NCI-H748 treated with DMSO at 0.1 percent for 48 hours (cell line): ENCODE data around the gene PTPN4.

Experiments used
- DNase-seq: peaks from one replicate; lab custom pipeline; 2025; lab: John Stamatoyannopoulos, UW

PTPN4 gene

DNA sequence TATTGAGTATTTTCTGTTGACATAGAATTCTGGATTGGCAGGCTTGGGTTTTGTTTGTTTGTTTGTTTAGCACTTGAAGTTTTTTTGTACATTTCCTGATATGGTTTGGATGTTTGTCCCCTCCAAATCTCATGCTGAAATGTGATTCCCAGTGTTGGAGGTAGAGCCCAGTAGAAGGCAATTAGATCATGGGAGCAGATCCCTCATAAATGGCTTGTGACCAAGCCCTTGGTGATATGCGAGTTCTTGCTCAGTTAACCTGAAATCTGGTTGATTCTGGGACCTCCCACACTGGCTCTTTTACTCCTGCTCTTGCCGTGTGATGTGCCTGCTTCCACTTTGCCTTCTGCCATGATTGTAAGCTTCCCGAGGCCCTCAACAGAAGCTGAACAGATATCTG lies 98.0 kb downstream of the PTPN4 start:
- no peak for DNase-seq

DNA sequence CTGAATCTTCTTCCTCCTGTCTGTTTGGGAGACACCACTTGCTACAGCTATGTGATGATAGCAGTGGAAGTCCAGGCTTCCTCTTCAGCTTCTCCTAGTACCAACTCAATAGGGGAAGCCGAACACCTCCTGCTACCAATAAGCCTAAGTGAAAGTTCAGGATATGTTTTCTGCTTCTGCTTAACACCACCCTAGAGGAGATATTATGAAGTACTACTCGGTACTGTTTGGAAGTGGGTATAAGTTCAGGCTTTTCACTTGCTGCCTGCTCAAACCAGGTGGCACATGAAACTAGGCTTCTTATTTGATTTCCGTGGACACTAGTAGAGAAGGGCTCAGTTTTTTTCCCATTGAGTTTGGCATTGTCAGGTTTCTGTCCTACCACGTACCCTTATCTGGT lies 99.8 kb downstream of the PTPN4 start:
- DNase-seq, result no peak

DNA sequence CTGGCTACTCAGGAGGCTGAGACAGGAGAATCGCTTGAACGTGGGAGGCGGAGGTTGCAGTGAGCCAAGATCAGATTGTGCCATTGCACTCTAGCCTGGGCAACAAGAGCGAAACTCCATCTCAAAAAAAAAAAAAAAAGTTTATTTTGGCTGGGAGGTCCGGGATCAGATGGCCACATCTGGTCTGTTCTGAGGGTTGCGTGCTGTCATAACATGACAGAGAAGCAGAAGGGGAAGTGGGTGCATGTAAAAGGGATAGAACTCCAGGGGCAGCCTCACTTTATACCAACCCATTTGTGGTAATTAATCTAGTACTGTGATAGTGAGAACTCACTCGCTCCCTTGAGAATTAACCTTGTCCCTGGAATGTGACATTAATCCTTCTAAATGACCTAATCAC lies 101.2 kb downstream of the PTPN4 start:
- DNase-seq, result no peak

DNA sequence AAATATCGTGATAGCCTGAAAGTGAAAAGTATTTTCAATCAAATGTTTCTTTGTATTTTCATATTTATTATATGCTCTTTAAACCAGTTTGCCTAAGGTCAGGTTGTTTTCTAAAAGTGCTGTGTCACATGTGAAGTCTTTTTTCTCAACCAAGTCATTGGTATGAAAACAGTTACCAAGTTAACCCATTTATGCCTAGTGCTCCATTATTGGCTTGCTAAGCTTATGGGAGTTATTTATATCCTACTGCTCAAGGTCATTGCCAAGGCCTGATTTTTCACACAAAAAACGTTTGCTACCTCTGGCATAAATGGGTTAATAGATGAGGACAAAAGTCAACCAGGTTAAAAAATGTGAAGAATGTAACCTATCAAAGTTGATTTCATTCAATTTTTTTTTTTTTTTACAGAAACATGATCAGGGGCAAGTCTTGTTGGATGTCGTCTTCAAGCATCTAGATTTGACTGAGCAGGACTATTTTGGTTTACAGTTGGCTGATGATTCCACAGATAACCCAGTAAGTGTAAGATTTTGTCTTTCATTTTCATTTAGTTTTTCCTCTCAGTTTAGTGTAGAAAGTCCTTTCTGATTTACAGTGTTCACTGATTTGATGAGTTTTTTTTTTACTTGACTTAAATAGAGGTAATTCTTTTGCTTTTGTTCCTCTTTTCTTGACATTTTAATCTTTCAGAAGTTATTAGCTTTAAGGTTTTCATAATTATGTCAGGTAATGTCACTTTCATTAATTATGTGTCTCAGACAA lies 102.6 kb downstream of the PTPN4 start:
- no peak for DNase-seq

DNA sequence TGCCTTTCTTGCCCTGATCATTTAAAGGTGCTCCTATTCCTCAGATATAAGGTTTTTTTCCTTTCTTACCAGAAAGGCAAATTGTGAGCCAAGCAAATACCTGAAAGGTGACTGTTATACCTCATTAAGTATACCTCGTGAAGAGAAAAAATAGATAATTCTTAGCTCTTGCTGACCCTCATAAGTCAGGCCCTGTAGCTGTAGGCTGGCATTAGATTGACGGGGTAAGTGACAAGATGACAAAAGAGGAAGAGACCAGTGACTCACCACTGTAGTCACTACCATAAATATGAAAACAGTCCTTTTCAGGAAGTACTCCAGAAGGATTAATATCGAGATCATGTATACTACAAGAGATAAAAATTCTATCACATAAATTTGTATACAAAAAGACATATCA lies 104.6 kb downstream of the PTPN4 start:
- DNase-seq, result no peak

DNA sequence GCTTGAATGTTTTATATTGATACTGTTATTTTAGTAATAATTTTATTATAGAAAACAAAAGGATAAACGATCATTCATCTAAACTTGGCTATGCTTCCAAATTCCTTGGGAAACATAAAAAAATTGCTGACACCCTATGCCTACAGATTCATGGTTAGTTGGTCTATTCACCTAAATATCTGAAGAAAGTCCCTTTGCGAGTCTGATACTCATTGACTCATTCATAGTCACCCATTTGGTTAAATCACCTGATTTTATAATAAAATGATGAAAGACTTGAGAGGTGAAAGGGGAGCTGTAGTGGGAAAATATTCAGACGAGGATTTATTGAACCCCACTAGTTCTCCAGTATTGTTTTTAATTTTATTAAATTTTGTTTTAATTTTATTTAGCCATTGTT lies 112.0 kb downstream of the PTPN4 start:
- no peak for DNase-seq

DNA sequence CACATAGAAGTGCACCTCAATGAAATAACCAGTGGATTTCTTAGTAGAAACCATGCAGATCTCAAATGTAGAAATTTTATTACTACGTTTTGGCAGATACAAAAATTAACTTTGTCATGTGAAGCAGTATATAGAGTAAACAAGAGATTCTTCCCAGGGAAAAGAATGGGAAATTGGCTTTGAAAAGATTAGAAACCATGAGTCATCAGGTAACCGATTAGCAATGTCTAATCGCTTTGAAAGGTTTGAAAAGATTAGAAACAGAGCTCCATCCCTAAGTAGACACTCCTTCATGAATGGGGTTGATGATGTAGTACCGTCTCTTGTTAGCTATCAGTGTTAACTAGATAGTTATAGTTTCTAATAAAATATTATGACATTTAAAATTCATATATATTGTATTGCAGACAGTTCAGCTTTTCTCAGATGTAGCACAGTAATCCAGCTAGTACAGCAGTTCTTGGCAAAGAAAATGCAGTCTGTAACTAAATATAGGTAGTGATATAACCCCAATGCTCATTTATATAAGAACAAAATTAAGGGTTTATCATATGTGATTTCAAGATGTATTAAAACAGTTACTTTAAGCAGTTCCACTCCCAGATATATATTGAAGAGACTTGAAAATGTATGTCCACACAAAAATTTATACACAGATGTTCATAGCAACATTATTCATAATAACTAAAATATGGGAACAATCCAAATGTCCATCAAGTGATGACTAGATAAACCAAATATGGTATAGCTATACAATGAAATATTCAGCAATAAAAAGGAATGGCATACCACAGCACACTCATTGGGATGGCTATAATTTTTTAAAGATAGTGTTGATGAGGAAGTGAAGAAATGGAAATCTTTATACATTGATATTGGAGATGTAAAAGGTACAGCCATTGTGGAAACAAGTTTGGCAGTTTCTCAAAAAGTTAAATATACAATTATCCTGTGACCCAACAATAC lies 113.9 kb downstream of the PTPN4 start:
- no peak for DNase-seq

DNA sequence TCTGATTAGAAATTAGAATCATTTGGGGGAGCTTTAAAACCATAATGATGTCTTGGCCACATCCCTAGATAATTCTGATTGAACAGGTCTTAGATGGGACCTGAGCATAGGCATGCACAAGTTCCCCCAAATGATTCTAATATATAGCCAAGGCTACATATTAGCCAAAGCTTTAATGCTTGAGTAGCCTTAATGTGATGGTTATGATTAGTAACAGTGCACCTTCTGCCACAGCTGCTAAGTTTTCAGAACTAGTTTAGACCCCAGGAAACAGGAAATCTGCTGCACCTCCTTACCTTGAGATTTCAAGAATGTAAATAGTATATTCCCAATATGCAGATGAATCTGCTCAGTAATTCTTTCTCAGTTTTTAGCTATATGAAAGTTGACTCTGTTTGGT lies 119.8 kb downstream of the PTPN4 start:
- DNase-seq, result no peak

DNA sequence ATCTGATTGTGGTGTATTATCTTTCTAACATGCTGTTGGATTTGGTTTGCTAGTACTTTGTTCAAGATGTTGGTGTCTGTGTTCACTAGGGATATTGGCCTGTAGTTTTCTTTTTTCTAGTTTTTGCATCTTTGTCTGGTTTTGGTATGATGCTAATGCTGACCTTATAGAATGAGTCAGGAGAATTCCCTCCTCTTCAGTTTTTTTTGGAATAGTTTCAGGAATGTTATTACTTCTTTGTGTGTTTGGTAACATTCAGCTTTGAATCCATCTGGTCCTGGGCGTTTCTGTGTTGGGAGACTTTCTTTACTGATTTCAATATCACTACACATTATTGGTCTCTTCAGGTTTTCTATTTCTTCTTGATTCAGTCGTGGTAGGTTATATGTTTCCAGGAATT lies 129.0 kb downstream of the PTPN4 start:
- no peak for DNase-seq

DNA sequence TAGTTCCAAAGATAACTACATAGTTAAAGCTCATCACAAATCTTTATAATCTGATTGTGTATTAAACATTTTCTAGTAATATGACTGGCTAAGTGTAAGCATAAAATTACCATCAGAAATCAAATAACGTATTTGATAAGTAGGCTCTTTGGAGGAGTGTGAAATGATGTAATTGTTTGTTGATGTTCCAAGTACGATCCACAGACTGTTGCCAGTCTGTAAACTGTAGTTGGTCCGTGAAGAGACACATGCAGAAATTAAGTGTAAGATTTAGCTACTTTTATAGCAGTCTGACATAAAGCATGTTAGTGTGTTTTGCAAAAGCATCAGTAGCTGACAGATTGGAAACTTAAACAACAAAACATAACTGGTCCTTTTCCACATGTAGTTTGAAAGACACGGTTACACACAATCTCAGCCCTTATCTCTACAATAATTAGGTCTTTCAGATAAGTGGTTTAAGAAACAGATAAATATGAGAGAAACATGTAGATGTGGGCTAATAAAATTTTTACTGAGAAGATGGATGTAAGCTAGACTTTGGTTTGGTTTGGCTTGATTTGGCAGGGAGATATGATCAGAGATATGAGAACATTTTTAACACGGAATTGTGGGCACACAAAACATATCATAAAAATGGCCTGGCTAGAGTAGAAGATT lies 138.1 kb downstream of the PTPN4 start:
- DNase-seq, result no peak

DNA sequence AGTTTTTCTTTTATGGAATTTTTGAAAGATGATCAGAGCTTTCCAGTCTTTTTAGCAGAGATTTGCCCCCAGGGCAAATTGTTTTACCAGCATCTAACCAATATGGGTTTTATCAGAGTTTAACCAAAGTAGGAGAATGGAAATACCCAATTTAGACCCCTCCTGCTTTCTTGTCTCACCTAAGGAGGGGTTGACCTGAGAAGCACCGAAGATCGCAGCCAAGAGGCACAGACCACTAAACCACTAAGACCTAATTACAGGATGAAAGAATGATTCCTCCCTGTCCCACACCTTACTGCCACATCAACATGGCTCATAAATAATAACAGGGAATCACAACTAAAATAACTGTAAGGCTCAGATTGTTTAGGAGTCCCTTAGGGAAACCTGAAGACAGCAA lies 141.3 kb downstream of the PTPN4 start:
- no peak for DNase-seq

DNA sequence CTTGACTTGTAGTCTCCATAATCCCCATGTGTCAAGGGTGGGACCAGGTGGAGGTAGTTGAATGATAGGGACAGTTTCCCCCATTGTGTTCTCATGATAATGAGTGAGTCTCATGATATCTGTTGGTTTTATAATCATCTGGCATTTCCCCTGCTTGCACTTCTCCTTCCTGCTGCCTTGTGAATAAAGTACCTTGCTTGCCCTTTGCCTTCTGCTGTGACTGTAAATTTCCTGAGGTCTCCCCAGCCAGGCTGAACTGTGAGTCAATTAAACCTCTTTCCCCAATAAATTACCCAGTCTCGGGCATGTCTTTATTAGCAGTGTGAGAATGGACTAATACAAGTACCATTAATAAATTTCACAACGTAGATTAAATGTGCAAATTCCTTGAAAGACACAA lies 150.8 kb downstream of the PTPN4 start:
- DNase-seq, result no peak

DNA sequence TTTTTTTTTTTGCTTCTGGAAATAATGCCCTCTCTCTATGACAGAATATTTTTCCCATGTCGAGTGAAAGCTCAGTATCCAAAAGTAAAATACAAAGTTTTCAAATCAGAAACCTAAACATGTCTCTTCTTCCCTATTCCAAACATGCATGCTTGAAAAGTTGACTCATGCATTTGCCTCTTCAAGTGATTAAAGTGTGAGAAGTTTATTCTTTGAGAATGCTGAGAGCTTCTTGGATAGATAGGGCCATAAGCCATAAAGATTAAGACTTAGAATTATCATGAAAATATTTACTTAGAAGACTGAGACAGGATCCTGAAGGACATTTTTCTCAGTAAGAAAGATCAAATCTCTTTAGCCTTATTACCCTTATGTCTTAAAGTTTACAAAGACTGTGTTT lies 154.5 kb downstream of the PTPN4 start:
- DNase-seq, result no peak

DNA sequence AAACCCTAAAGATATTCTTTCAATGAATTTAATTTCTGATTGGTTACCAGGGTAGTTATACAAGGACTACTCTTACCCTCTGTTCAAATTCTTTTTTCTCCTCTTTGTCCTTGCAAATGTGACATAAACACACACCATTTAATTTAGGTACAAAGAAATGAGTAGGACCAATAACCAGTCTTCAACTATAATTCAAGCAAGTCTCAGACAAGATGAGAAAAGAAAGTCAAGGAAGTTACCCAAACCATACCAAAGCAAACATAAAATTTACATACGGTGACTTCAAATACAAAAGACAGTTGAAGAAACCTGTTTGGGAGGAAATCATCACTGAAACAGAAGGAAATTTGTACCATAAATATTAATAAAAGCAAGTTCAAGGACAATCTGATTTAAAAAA lies 162.1 kb downstream of the PTPN4 start:
- DNase-seq, result no peak

DNA sequence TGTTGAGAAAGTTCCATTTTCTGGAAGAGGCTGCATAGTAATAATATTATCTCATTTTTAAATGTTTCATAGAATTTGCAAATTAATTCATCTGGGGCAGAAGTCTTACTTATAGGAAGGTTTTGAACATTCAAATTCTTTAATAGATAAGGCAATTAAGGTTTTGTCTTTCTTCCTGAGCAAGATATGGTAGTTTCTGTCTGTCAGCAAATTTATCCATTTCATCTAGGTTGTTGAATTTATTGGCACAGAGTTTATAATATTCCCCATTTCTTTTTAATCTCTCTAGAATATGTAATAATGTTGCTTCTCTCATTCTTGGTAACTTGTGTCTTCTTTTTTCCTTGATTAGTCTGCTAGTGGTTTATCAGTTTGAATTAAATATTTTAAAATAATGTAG lies 163.0 kb downstream of the PTPN4 start:
- DNase-seq, result no peak

DNA sequence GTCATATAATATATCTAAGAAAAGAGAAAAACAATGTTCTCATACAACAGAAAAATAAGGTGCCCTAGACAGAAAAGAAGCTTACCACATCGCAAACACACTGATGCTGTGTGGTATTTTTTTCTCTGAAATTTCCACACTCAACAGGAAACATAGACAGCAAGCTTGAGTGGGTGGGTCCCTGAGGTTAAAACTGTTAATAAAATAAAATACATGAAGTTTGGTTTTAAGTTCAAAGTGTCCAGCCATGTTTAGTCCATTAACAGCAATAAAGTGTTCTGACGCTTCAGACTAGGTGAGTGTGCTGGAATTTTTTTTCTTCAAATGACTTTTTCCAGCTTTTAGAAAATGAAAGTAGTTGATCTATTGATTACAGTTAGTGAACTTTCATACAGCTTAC lies 169.8 kb downstream of the PTPN4 start:
- DNase-seq, result no peak

DNA sequence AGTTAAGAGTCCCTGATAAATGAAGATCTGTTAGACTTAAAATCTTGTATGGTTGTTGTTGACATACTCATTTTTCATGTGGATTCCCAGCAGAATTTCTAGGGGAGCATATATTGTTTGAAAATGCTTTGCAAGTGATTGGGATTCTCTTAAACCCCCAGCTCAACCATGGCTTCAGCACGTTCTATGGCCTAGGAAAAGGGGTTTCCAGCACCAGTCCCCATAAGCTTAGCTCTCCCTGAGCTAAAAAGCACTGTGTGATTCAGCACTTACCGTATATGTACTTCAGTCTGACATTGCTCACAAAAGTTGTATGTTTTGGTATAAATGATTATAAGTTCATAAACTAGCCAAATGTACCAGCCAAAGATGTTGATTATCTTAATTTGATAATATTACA lies 173.1 kb downstream of the PTPN4 start:
- no peak for DNase-seq

DNA sequence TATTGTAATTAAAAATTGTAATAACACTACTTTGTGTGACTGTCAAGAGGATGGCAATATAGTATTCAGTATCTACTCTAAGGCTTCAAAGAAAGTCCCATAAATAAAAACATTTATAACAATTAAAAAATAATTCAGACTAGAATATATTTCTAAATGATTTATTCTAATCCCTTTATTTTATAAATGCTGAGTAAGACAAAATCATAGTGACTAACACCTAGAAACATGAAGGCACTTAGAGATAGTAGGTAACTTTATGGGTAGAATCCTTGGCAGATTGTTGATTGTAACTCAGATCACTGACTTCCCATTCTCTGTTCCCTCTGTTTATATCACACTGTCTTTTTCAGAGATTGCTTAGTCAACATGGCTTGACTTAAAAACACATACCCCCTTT lies 174.6 kb downstream of the PTPN4 start:
- DNase-seq, result no peak

DNA sequence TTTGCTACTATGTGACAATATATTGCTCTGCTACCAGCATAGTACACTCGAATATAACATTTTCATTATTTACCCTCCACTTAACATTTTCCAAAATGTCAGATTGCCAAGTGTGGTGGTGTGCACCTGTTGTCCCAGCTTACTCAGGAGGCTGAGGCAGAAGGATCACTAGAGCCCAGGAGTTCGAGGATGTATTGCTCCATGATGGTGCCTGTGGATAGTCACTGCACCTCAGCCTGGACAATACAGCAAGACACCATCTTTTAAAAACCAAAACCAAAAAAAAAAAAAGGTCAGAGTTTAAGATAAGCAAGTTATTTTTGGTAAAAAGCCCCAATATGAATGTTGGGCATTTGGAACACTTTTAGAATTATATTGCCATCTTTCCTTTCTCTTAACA lies 178.0 kb downstream of the PTPN4 start:
- no peak for DNase-seq

DNA sequence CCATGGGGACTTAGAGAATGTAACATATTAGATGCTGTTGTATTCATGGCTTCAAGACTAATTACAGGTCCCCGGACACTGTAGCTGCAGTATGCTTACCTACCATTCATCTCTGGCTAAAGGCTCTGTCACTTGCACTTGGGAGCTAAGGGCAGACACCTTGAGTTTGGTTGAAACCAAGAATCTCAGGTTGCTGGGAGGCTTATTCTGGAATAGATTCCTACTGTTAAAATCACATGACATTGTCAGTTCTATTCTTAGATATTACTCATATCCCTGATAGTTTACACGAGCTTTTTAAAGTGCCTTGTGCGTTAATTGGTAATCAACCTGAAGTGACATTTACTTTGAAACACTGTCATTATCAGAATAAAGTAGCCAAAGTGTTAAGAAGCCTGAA lies 180.2 kb downstream of the PTPN4 start:
- DNase-seq, result no peak

DNA sequence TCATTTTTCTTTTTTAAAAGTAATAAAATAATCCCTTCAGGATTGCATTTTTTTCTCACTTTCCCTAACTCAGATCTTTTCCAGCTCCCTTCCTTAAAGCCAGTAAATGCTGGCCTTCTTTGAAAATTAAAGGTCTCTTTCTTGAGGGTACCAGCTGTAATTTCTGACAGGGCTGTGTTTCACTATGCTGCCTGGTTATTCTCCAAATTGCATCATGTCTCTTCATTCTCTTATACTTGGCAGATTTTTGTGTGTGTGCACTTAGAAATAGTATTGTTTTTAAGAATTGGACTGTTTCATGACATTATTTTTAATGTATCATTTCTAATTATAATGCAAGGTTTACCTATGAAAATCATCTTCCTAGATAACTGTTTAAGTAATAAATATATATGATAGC lies 181.1 kb downstream of the PTPN4 start:
- DNase-seq, result no peak

DNA sequence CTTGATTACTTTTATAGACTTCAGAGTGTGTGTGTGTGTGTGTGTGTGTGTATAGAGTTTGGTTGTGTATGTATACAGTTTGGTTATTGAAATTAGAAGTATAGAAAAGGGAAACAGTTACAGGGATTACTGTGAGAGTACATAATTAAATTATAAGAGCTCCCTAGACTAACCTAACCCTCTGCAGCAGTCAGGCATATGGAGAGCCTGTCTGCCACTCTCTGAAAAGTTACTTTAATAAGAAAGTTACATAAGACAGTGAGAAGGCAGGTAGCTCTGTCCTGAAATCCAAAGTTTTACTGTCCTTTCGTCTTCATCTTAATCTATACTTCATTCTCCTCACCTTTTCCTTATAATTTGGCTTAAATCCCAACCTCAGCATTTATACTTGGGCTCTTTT lies 181.7 kb downstream of the PTPN4 start:
- DNase-seq, result no peak

DNA sequence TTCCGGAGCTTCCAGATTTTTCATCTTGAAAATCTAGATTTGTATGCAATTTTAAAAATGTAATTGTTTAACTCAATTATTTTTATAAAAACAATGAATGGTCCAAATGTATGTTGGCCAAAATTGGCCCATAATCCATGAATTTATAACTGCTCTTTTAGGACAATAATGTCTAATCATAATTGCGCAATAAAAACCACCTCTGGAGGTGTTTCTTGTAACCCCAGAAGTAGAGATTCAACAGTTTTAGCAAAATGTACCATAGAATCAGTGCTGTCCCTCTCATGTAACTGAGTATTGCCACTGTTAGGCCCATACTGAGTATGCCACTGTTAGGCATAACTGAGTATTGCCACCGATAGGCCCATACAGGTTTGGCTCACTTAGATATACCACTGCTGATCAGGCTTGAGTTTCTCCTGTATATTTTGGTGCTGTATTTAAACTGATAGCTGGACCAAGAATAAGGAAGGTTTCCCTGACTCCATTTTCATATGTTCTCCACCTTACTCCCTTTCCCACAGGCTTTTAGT lies 182.3 kb downstream of the PTPN4 start:
- DNase-seq, result no peak
